NT2/D1 (cell line): ENCODE measurements around the gene TMEM121B.

ENCODE experiments used
- DNase-seq: peaks from one replicate; pipeline ENCODE4 v3.0.0-alpha.2; 2011; ENCODE audit warnings: low read depth, low spot score
- H3K27me3 ChIP-seq: 2 replicates; pipeline ENCODE4 v1.6.0; 2011; ENCODE audit warnings: mild to moderate bottlenecking; ENCODE audit not compliant: insufficient read length, insufficient read depth
- H3K36me3 ChIP-seq: 2 replicates; pipeline ENCODE4 v1.6.1; 2011; ENCODE audit warnings: mild to moderate bottlenecking, low read length, mixed read lengths; ENCODE audit not compliant: insufficient read depth, insufficient read length
- H3K4me1 ChIP-seq: 2 replicates; pipeline ENCODE4 v1.5.1; 2011; ENCODE audit not compliant: insufficient read depth, insufficient read length
- H3K4me3 ChIP-seq: 2 replicates; pipeline ENCODE4 v1.5.1; 2011; ENCODE audit warnings: low read depth; ENCODE audit not compliant: insufficient read length
- H3K9ac ChIP-seq: 2 replicates; pipeline ENCODE4 v1.6.0; 2011; ENCODE audit warnings: low read depth; ENCODE audit not compliant: insufficient read length
- H3K9me3 ChIP-seq: 2 replicates; pipeline ENCODE4 v1.5.1; 2011; ENCODE audit warnings: mild to moderate bottlenecking, low read length; ENCODE audit not compliant: insufficient read depth
- SUZ12 ChIP-seq: IDR thresholded peaks from 2 replicates; pipeline ENCODE4 v1.6.1; 2011; ENCODE audit not compliant: insufficient read length, insufficient read depth; ENCODE audit errors: extremely low read depth
- YY1 ChIP-seq: IDR thresholded peaks from 2 replicates; pipeline ENCODE4 v1.6.1; 2011; ENCODE audit not compliant: insufficient read length, insufficient read depth
- ZNF274 ChIP-seq: IDR thresholded peaks from 2 replicates; pipeline ENCODE4 v1.6.1; 2011; ENCODE audit warnings: mild to moderate bottlenecking, low read depth, low read length

Gene TMEM121B

DNA sequence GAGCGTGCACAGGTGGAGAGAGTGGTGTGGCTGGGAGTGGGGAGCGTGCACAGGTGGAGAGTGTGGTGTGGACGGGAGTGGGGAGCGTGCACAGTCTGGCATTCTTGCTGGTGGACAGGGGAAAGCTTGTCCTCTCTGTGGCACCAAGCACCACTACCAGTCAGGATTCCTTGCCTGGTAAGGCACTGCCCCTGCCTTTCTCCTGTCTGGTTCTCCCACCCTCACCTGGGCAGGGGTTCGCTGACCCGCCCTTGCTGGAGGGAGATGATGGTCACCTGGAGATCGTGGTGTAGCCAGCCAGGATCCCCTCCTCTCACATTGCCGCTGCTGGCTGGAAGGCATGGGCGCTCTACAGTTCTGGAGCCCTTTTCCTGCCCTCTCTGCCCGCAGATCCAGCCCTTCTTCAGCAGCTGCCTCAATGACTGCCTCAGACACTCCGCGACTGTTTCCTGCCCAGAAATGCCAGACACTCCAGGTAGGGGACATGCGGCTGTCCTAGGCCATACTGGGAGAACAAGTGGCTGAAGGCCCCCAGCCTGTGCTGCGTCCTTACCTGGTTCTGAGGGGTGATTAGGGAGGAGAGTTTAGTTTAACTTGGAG is 16.7 kb downstream of the TMEM121B start:
- no peaks in the 10 kb centered on the region for H3K9me3 ChIP-seq
- no peaks in the 10 kb centered on the region for H3K27me3 ChIP-seq
- H3K36me3 ChIP-seq = peaks cover 84% of the 10 kb centered on the region
- TF ChIP-seq ZNF274 (no peak), YY1 (no peak), SUZ12 (no peak)
- DNase-seq = no peak
- H3K4me1 ChIP-seq = no peaks in the 10 kb centered on the region
- H3K9ac ChIP-seq = no peak overlapping the region
- no peak overlapping the region for H3K4me3 ChIP-seq

DNA sequence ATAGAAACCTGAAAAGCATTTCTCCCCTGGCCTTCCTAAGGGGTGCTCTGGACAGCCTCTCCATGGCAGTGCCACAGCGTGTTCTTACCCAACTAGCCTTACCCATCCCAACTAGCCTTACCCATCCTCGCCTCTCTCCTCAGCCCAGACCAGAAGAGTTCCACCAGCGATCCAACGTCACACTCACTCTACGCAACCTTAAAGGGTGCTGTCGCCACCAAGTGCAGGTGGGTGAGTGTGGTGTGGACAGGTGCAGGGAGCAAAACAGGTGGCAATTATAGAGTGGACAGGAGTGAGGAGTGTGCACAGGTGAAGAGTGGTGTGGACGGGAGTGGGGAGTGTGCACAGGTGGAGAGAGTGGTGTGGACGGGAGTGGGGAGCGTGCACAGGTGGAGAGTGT is 17.8 kb downstream of the TMEM121B start:
- Histone ChIP-seq H3K9ac (no peak overlapping the region), H3K27me3 (no peaks in the 10 kb centered on the region), H3K4me3 (no peak overlapping the region), H3K9me3 (no peaks in the 10 kb centered on the region), H3K36me3 (peaks cover 85% of the 10 kb centered on the region), H3K4me1 (no peaks in the 10 kb centered on the region)
- no peak for DNase-seq
- no peak for TF ChIP-seq ZNF274
- TF ChIP-seq YY1 = no peak
- TF ChIP-seq SUZ12 = no peak

DNA sequence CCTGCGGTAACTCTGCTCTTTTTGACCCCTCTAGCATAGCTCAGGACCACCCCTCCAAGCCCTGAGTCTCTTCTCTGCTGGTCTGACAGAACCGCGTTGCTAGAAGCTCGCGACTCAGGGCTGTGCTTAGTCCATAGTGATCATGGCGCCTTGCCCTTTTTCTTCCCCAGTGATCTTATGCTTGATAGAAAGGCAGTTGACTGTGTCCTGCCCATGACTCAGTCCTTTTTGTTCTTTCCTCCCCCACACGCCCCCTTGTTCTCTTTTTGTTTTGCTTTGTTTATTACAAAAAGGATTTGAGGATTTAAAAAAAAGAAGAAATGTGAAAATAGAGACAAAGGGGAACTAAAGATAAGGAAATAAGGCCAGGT is 18.9 kb downstream of the TMEM121B start:
- Histone ChIP-seq H3K4me1 (no peaks in the 10 kb centered on the region), H3K9me3 (no peaks in the 10 kb centered on the region), H3K9ac (no peak overlapping the region), H3K36me3 (peaks cover 88% of the 10 kb centered on the region), H3K4me3 (no peak overlapping the region), H3K27me3 (no peaks in the 10 kb centered on the region)
- no peak for DNase-seq
- TF ChIP-seq YY1 (no peak), SUZ12 (no peak)

DNA sequence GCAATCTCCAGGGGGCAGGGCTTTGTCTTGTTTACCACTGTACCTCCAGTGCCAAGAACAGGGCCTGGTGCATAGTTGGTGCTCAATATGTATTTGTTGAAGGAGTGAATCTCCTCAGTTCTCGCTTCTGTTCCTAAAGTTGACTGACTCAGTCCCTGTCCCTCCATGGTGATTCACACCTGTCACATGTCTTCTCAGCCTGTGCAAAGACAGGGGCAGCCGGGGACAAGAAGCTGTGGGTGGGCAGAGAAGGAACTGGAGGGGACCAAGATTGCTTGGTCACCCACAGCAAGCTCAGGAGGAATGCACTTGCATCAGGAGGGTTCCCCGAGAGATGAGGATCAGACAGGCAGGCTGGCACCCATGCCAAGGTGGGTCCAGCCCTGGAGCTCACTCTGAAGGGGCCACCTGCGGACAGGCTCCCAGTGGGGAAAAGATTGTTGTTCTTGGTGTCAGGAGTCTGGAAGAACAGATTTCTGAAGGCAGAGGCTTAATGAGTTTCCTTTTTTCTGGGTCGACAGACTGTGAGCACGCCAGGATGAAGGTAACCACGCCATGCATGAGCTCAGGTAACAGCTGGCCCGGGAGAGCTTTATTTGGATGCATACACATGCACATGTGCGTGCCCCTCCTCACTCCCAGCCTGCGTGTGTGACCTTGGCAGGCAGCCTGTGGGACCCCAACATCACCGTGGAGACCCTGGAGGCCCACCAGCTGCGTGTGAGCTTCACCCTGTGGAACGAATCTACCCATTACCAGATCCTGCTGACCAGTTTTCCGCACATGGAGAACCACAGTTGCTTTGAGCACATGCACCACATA is 19.5 kb downstream of the TMEM121B start:
- no peak overlapping the region for H3K9ac ChIP-seq
- H3K36me3 ChIP-seq = peaks cover 82% of the 10 kb centered on the region
- no peak for TF ChIP-seq ZNF274
- TF ChIP-seq YY1 = no peak
- no peak for TF ChIP-seq SUZ12
- no peak overlapping the region for H3K4me3 ChIP-seq
- DNase-seq = no peak
- no peaks in the 10 kb centered on the region for H3K9me3 ChIP-seq
- H3K27me3 ChIP-seq = no peaks in the 10 kb centered on the region
- no peaks in the 10 kb centered on the region for H3K4me1 ChIP-seq

DNA sequence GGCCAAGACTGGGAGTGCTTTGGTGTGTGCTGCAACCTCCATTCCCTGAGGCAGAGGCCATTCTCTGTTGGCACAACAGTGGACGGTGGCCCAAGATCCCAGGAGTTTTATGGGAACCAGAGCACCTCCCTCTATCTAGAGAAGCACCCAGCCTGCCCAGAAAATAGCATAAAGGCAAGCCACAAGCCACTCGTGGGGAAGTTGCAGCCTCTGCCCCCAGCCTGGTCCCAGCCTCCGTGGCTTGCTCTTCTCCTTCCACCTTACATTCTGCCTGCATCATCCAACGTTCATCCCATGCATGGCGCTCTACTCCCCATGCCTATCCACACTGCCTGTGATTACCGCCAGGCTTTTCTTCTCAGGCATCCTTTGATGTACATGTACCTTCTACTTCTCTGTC is 20.5 kb downstream of the TMEM121B start:
- H3K9me3 ChIP-seq = no peaks in the 10 kb centered on the region
- H3K4me3 ChIP-seq = no peak overlapping the region
- no peak overlapping the region for H3K9ac ChIP-seq
- TF ChIP-seq ZNF274 (no peak), SUZ12 (no peak), YY1 (no peak)
- no peaks in the 10 kb centered on the region for H3K4me1 ChIP-seq
- peaks cover 71% of the 10 kb centered on the region for H3K36me3 ChIP-seq
- no peak for DNase-seq
- H3K27me3 ChIP-seq = no peaks in the 10 kb centered on the region

DNA sequence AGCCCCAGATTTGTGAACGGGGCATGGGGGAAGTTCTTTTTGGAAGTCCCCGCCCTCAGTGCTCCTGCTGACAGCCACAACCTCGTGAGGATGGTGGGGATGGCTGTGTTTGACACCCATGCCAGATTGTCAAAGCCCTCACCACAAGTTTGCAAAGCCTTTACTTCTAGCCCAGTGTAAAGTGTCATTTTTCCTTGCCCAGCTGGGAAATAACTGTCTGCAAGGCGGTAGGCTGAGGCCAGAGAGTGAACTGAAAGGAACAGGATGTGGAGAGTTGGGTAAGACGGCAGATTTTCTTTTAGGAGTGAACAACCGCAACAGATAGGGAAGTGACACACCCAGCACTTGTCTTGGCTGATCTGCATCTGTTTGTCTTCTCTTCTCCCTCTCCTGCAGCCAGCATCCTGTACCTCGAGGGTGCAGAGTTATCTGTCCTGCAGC is 22.8 kb downstream of the TMEM121B start:
- DNase-seq = no peak
- no peaks in the 10 kb centered on the region for H3K9me3 ChIP-seq
- no peak overlapping the region for H3K4me3 ChIP-seq
- H3K36me3 ChIP-seq = peaks cover 54% of the 10 kb centered on the region
- no peaks in the 10 kb centered on the region for H3K27me3 ChIP-seq
- no peak overlapping the region for H3K9ac ChIP-seq
- no peak for TF ChIP-seq ZNF274
- TF ChIP-seq SUZ12 = no peak
- TF ChIP-seq YY1 = no peak
- no peaks in the 10 kb centered on the region for H3K4me1 ChIP-seq

DNA sequence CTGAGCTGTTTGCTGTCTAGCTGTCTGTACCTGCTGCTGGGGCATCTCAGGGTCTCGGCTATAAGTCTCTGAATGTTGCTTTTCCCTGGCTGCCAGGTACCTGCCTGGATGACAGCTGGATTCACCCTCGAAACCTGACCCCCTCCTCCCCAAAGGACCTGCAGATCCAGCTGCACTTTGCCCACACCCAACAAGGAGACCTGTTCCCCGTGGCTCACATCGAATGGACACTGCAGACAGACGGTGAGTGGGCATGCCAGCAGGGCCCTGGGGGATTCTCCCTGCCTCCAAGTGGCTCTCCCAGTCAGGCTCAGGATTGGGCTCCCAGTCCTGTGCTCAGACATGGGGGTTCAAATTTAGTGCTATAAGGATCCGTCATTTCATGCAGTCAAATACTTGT is 23.5 kb downstream of the TMEM121B start:
- H3K9ac ChIP-seq = no peak overlapping the region
- H3K9me3 ChIP-seq = no peaks in the 10 kb centered on the region
- DNase-seq = no peak
- no peak overlapping the region for H3K4me3 ChIP-seq
- no peak for TF ChIP-seq SUZ12
- no peak for TF ChIP-seq YY1
- no peak for TF ChIP-seq ZNF274
- no peaks in the 10 kb centered on the region for H3K4me1 ChIP-seq
- no peaks in the 10 kb centered on the region for H3K27me3 ChIP-seq
- peaks cover 47% of the 10 kb centered on the region for H3K36me3 ChIP-seq
